GM20000 (cell line): ENCODE measurements around the gene ROBO1.

Experiments
- DNase-seq: peaks from one replicate; pipeline ENCODE4 v3.0.0; 2012; ENCODE audit warnings: low spot score
- CTCF ChIP-seq: IDR thresholded peaks from 2 replicates; pipeline ENCODE4 v1.5.1; 2012; ENCODE audit warnings: mild to moderate bottlenecking, control low read depth; ENCODE audit errors: extremely low read depth, missing control alignments

ROBO1 gene

DNA sequence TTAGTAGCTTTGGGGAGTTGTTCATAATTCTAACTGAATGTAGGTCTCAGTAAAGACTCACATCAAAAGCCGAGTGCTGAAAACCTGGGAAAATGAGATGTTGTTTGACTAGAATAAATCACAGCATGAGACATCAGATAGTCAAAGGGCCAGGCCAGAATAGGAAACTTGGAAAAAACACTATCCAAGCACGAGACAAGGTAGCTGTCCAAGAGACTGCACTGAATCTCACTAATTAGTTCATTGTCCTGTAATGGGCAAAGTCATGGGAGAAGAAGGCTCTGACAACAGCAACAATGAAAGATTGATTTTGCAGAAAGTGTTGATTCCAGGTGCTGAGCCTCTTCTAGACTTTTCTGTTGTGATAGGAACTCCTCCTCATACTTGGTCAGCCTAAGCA, 314.2 kb downstream of the ROBO1 start:
- no peak for TF ChIP-seq CTCF
- DNase-seq: no peak

GRCh38 chr3:79436387-79436786, 331.4 kb downstream of the ROBO1 start:
- no peak for TF ChIP-seq CTCF
- DNase-seq: no peak

DNA sequence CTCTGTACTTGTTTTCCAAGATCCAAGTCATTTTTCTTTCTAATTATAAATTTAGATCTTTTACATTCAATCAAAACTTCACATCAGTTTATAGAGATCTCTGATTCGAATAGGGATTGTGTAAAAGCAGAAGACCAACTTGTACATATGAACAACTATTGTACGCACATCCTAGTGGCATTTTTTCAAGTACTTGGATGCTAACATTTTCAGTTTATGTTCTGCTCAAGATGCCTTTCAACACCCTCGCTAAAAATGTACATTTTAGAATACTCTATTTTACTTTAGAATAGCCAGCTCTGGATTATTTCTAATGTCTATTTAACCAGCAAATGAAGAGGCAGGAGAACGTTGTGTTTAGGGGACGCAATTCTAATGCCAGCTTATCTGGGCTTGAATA, 340.7 kb downstream of the ROBO1 start:
- DNase-seq: no peak
- no peak for TF ChIP-seq CTCF

GRCh38 chr3:79424811-79425210, 343.0 kb downstream of the ROBO1 start:
- no peak for DNase-seq
- no peak for TF ChIP-seq CTCF

GRCh38 chr3:79423417-79423816, 344.4 kb downstream of the ROBO1 start:
- DNase-seq: no peak
- TF ChIP-seq CTCF: no peak

DNA sequence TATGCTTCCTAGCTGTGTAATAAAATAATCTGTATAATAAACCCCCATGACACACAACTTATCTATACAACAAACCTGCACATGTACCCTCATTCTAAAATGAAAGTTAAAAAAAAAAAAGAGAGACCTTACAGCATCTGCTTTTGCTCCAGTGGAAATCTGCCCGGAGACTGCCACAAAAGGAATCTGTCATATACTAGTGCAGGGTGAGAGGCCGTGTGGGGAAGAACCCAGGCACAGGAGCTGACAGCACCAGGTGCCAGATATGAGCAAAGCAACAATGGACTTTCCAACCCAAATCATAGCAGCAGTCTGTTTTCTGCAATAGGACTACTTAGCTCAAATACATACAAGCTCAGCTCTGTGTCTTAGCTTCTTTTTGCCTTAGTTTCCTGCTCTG, 346.5 kb downstream of the ROBO1 start:
- no peak for DNase-seq
- no peak for TF ChIP-seq CTCF

GRCh38 chr3:79418855-79419621, 348.8 kb downstream of the ROBO1 start:
- DNase-seq: no peak

More at GRCh38 chr3:79418855-79419621, 348.8 kb downstream of the ROBO1 start:
- no peak for TF ChIP-seq CTCF
